ENCODE results near the gene SLC8A2. TPM values are rescaled to one million over a fixed set of nuclear protein-coding genes. Genes with fewer than 3 reads are reported as not detected.

Gene SLC8A2
- total RNA-seq, 2 donors from 2014 or later = 0.74 to 2.3 TPM

DNA sequence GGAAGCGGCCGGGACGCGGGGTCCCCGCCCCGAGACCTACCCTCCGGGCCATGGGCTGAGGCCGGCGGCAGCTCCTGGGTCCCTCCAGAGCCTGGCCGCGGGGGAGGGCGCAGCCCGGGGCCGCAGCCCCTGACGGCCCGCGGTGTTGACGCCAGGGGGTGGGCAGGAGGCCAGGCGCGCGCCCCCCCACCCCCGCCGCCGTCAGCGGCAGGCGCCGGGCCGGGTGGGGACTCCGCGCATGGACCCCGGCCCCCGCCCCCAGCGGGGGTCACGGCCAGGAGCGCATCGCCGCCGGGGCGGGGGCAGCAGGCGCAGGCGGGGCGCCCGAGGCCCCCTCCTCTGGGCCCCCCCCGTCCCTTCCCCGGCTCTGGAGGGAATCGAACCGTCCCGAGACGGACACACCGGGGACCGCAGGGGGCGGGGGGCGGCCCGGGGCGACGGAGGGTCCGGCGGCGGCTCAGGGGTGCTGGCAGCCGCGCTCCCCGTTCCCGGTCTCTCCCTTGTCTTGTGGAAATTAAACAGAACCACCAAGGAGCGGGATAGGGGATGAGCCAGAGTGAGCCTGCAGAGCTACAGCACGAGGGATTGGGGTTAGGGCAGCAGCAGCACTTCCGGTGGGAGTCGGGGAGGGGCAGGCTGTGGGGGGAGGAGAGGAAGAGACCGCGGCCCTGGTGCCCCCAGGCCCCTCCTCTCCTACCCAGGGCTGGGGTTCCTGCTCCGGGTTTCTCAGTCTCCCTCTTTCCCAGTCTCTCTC is 52.5 kb downstream of the SLC8A2 start, which contains the start of gene MEIS3:
TSS of gene MEIS3 (minus strand) at position 498 of the 754 bp plus-strand sequence. CDS start at position 52, 446 bp downstream.
- intact Hi-C loops (cut with DNase I) = no loop called here
- H3K27ac ChIP-seq = no peak within 1 kb of the TSS
- H3K9ac ChIP-seq (ENCODE audit: low read depth in 2 of 2, low read length in 2 of 2) = peak within 1 kb of the TSS in 1 of 2 donors; percentile 24
- DNase-seq = no peak
- TF ChIP-seq, protein P1, sequence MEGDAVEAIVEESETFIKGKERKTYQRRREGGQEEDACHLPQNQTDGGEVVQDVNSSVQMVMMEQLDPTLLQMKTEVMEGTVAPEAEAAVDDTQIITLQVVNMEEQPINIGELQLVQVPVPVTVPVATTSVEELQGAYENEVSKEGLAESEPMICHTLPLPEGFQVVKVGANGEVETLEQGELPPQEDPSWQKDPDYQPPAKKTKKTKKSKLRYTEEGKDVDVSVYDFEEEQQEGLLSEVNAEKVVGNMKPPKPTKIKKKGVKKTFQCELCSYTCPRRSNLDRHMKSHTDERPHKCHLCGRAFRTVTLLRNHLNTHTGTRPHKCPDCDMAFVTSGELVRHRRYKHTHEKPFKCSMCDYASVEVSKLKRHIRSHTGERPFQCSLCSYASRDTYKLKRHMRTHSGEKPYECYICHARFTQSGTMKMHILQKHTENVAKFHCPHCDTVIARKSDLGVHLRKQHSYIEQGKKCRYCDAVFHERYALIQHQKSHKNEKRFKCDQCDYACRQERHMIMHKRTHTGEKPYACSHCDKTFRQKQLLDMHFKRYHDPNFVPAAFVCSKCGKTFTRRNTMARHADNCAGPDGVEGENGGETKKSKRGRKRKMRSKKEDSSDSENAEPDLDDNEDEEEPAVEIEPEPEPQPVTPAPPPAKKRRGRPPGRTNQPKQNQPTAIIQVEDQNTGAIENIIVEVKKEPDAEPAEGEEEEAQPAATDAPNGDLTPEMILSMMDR (IDR thresholded peaks at IDR 0.05) = no peak
- peaks cover 57% of the 10 kb centered on the region for H3K27me3 ChIP-seq
- no peaks in the 10 kb centered on the region for H3K4me1 ChIP-seq
- H3K4me3 ChIP-seq = no peak within 1 kb of the TSS
- no peaks in the 10 kb centered on the region for H3K36me3 ChIP-seq
- H3K9me3 ChIP-seq = no peaks in the 10 kb centered on the region

DNA sequence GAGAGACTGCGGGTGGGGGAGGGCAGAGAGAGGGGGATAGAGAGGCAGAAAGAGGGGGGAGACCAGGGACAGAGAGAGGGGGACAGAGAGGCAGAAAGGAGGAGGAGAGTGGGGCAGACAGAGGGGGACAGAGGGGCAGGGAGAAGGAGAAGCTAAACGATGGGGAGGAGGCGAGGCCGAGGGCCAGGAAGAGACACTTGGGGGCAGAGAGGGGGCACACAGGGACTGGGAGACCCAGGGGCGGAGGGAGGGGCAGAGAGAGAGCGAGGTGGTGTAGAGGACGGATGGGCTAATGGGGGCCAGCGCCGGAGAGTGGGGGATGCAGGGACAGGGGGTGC is 53.0 kb downstream of the SLC8A2 start:
- Histone ChIP-seq H3K4me3 (no peak overlapping the region), H3K27ac (no peak overlapping the region), H3K27me3 (peaks cover 52% of the 10 kb centered on the region)

DNA sequence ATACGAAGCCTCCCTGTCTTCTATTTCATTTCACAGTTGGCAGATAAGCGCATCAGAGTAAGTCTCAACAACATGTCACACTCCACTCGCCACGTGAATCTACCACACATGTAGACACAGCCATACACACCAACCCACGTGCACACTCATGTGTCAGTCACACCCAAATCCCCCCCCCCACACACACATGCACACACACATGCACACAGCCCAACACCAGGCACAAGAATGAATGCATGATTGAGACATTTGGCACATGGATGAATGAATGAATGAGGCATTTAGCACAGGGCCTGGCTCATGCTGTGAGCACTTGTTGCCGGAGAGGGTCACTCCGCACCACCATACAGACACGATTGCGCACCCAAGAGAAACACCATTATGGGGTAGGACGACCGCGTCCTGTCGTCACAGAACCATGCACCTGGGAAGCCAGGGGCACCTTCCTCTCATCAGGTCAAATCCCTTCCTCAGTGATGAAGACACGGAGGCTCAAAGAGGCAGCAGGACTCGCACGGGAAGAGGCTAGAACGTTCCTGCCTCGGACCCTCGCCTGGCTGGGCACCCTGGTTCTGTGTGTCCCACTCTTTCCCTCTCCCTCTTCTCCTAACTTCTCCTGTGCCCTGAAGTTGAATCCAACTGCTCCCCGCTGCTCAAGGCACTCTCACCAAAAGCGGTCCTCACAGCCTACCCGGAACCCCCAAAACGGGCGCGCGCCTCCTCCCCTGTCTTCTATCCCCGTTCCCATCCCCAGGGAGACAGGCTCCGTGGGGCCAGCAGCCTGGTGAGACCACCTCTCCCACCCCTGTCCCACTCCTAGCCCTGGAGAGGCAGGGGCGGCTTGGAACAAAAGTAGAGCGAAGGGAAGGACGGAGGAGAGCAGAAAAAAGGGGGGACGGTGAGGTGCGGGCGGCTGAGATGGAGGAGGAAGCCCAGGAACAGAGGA is 53.7 kb downstream of the SLC8A2 start:
- TF ChIP-seq, protein P1 (IDR thresholded peaks at IDR 0.05) = no peak
- DNase-seq = no peak
- H3K4me1 ChIP-seq = no peaks in the 10 kb centered on the region
- H3K9ac ChIP-seq (ENCODE audit: low read depth in 2 of 2, low read length in 2 of 2) = peak overlapping the region in 1 of 2 donors; percentile 6
- H3K27ac ChIP-seq = no peak overlapping the region
- no peak overlapping the region for H3K4me3 ChIP-seq
- H3K36me3 ChIP-seq = no peaks in the 10 kb centered on the region
- no peaks in the 10 kb centered on the region for H3K9me3 ChIP-seq
- intact Hi-C loops (cut with DNase I) = no loop called here
- peaks cover 47% of the 10 kb centered on the region for H3K27me3 ChIP-seq

More for the DNA sequence above, 53.0 kb downstream of the SLC8A2 start:
- H3K9me3 ChIP-seq = no peaks in the 10 kb centered on the region
- DNase-seq = no peak
- H3K36me3 ChIP-seq = no peaks in the 10 kb centered on the region
- H3K4me1 ChIP-seq = no peaks in the 10 kb centered on the region
- TF ChIP-seq, protein P1 (IDR thresholded peaks at IDR 0.05) = no peak
- peak overlapping the region in 1 of 2 donors; percentile 24 for H3K9ac ChIP-seq (ENCODE audit: low read depth in 2 of 2, low read length in 2 of 2)
- intact Hi-C loops (cut with DNase I) = no loop called here

DNA sequence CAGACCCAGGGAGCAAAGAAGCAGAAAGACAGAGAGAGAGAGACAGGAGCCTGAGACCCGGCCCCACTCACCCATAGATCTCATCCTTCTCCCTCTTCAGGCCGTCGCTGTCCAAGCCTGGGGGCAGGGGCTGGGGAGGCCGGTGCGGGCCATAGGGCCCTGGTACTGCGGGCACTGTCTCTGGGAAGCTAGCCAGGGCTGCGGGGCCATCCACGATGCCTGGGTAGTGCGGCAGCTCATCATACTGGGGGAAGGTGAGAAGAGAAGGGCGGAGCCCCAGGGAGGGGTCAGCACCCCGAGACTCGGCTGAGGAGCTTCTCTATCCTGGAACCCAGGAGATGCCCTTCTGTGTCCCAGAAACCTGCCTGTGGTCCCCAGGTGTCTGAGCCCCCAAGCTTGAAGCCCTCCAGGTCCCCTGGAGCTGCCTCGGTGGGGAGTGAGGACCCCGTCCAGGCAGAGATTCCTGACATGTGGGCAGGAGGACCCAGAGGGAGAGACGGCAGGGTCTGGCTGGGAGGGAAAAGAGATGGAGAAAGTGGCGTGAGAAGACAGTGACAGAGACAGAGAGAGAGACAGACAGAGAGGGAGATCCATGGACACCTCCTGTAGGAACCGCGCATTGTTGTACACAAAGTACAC is 54.5 kb downstream of the SLC8A2 start:
- no peaks in the 10 kb centered on the region for H3K4me1 ChIP-seq
- H3K27ac ChIP-seq = no peak overlapping the region
- no peak overlapping the region for H3K9ac ChIP-seq (ENCODE audit: low read depth in 2 of 2, low read length in 2 of 2)
- no peak for DNase-seq
- H3K27me3 ChIP-seq = peaks cover 40% of the 10 kb centered on the region
- H3K9me3 ChIP-seq = no peaks in the 10 kb centered on the region
- no peak overlapping the region for H3K4me3 ChIP-seq
- TF ChIP-seq, protein P1 (IDR thresholded peaks at IDR 0.05) = no peak
- intact Hi-C loops (cut with DNase I) = no loop called here
- H3K36me3 ChIP-seq = no peaks in the 10 kb centered on the region

DNA sequence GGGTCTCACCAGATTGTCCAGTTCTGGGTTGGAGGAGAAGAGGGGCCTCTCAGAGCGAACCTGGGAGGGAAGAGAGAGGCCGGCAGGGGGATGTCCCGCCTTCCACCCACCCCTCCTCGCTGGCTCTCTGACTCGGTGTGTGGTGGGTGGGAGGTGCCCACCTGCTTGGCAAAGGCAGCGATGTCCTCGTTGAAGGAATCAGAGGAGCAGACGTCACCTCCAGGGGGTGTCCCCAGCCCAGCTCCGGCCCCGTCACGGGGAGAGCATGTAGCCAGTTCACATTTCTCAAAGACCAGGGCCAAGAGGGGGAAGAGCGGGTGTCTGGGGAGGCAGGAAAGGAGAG is 55.1 kb downstream of the SLC8A2 start:
- Histone ChIP-seq H3K27me3 (peaks cover 34% of the 10 kb centered on the region), H3K9ac (ENCODE audit: low read depth in 2 of 2, low read length in 2 of 2) (no peak overlapping the region), H3K9me3 (no peaks in the 10 kb centered on the region), H3K36me3 (no peaks in the 10 kb centered on the region), H3K27ac (no peak overlapping the region), H3K4me3 (no peak overlapping the region), H3K4me1 (no peaks in the 10 kb centered on the region)
- intact Hi-C loops (cut with DNase I) = no loop called here
- TF ChIP-seq, protein P1 (IDR thresholded peaks at IDR 0.05) = no peak
- DNase-seq = no peak
